GM23248 (cell line): ENCODE data around the gene CHCHD2. TPM values are rescaled to one million over a fixed set of nuclear protein-coding genes. Genes with fewer than 3 reads are reported as not detected.
"Not testable (repeated sequence)": the region's sequence is repeated elsewhere in the genome, so short reads cannot be mapped to it uniquely, and the experiment has no call there.

Source experiments
- DNase-seq: peaks from one replicate; pipeline ENCODE4 v3.0.0-alpha.2; 2015
- H2AFZ ChIP-seq: fragments of 200-600 bp; sonication (generic); 2 replicates; pipeline ENCODE4 v1.6.1; 2016; ENCODE audit warnings: antibody characterized with exemption
- H3F3A ChIP-seq: fragments of 200-600 bp; sonication (generic); 2 replicates; pipeline ENCODE4 v1.6.1; 2016; ENCODE audit warnings: mild to moderate bottlenecking, antibody characterized with exemption, mixed run types; ENCODE audit not compliant: insufficient read depth
- H3K27ac ChIP-seq: fragments of 200-600 bp; sonication (generic); 2 replicates; pipeline ENCODE4 v1.5.1; 2016; ENCODE audit warnings: mild to moderate bottlenecking
- H3K27me3 ChIP-seq: fragments of 200-600 bp; sonication (generic); replicated peaks from 2 replicates; pipeline ENCODE4 v1.6.1; 2016; ENCODE audit warnings: mild to moderate bottlenecking; ENCODE audit not compliant: insufficient read depth
- H3K36me3 ChIP-seq: fragments of 200-600 bp; sonication (generic); 2 replicates; pipeline ENCODE4 v1.6.1; 2016; ENCODE audit warnings: low read depth, mild to moderate bottlenecking
- H3K4me1 ChIP-seq: fragments of 200-600 bp; sonication (generic); 2 replicates; pipeline ENCODE4 v1.6.1; 2016; ENCODE audit warnings: mild to moderate bottlenecking; ENCODE audit not compliant: insufficient read depth
- H3K4me2 ChIP-seq: fragments of 200-600 bp; sonication (generic); one replicate; pipeline ENCODE4 v1.6.1; 2016; ENCODE audit warnings: mild to moderate bottlenecking; ENCODE audit not compliant: unreplicated experiment
- H3K4me3 ChIP-seq: fragments of 200-600 bp; sonication (generic); 2 replicates; pipeline ENCODE4 v1.5.1; 2016; ENCODE audit warnings: mild to moderate bottlenecking
- H3K79me2 ChIP-seq: fragments of 200-600 bp; sonication (generic); 2 replicates; pipeline ENCODE4 v1.6.1; 2016; ENCODE audit warnings: mild to moderate bottlenecking; ENCODE audit not compliant: insufficient read depth
- H3K9ac ChIP-seq: fragments of 200-600 bp; sonication (generic); 2 replicates; pipeline ENCODE4 v1.6.1; 2016; ENCODE audit warnings: mild to moderate bottlenecking
- H3K9me2 ChIP-seq: fragments of 200-600 bp; sonication (generic); 2 replicates; pipeline ENCODE4 v1.6.1; 2016; ENCODE audit warnings: mixed run types, mild to moderate bottlenecking, moderate library complexity; ENCODE audit not compliant: insufficient read depth
- H3K9me3 ChIP-seq: fragments of 200-600 bp; sonication (generic); one replicate; pipeline ENCODE4 v1.6.1; 2017; ENCODE audit warnings: low read depth
- H4K20me1 ChIP-seq: fragments of 200-600 bp; sonication (generic); 2 replicates; pipeline ENCODE4 v1.6.0; 2016; ENCODE audit not compliant: insufficient read depth
- EZH2 ChIP-seq: fragments of 200-600 bp; sonication (generic); IDR thresholded peaks from 2 replicates; pipeline ENCODE4 v1.6.1; 2018; ENCODE audit warnings: antibody characterized with exemption, mild to moderate bottlenecking; ENCODE audit not compliant: insufficient read depth, poor library complexity, severe bottlenecking
- EZH2phosphoT487 ChIP-seq: fragments of 200-600 bp; sonication (generic); IDR thresholded peaks from 2 replicates; pipeline ENCODE4 v1.6.1; 2018; ENCODE audit warnings: antibody characterized with exemption, moderate library complexity, mild to moderate bottlenecking, low read depth; ENCODE audit not compliant: insufficient read depth
- WGBS, 2 experiments: methylation state at CpG; one replicate each; pipeline ENCODE4 v1.1.6; 2015 to 2017; ENCODE audit warnings: low lambda C conversion rate in 2 of 2, low coverage in 1 of 2; ENCODE audit errors: missing lambda C conversion rate in 2 of 2; 5-methylcytosine and 5-hydroxymethylcytosine counted together
- in situ Hi-C: fragments of 300-500 bp; cut with MboI; formaldehyde crosslinking; loops from 2 replicates; pipeline ENCODE4 v1.15.0; 2020
- polyA plus RNA-seq: library from polyadenylated mRNA; unstranded; fragments of >200 nt; fragmentation: Nextera tagmentation; extraction: Ambion mirVana; gene quantifications from 2 replicates; pipeline ENCODE4 v1.2.1, GENCODE V29; 2016
- total RNA-seq: library from RNA; depleted of rRNA; stranded (reverse); fragments of >200 nt; shearing (Covaris generic); gene quantifications from 2 replicates; pipeline ENCODE4 v1.2.3, GENCODE V29; 2014

CHCHD2 gene
- total and polyA plus RNA-seq, 2 experiments from 2014 or later: 307 to 511 TPM

- in situ Hi-C loops: no loop called here
These were observed 18.7 kb upstream of the CHCHD2 start for GRCh38 chr7:56124981-56125380.

GRCh38 chr7:56121440-56121839 lies 15.2 kb upstream of the CHCHD2 start:
- in situ Hi-C loops: no loop called here
- no peak overlapping the region for H2AFZ ChIP-seq

More at GRCh38 chr7:56124981-56125380, 18.7 kb upstream of the CHCHD2 start:
- H3K9me2 ChIP-seq: no peaks in the 10 kb centered on the region
- no peaks in the 10 kb centered on the region for H3K36me3 ChIP-seq
- no peak for DNase-seq
- H2AFZ ChIP-seq: no peak overlapping the region
- H3F3A ChIP-seq: no peaks in the 10 kb centered on the region
- H3K79me2 ChIP-seq: no peaks in the 10 kb centered on the region
- no peak overlapping the region for H3K4me3 ChIP-seq
- no peak overlapping the region for H3K9ac ChIP-seq
- H3K4me1 ChIP-seq: no peaks in the 10 kb centered on the region
- TF ChIP-seq EZH2 (no peak), EZH2phosphoT487 (no peak)
- H3K27me3 ChIP-seq: no peaks in the 10 kb centered on the region
- H4K20me1 ChIP-seq: no peaks in the 10 kb centered on the region
- WGBS, 2 experiments: 39 to 44% methylated on average over 6 of the region's 6 CpGs
- H3K4me2 ChIP-seq: no peak overlapping the region
- no peaks in the 10 kb centered on the region for H3K9me3 ChIP-seq
- no peak overlapping the region for H3K27ac ChIP-seq

GRCh38 chr7:56115852-56116538 lies 9.7 kb upstream of the CHCHD2 start, which contains the start of gene NUPR2:
Gene NUPR2, minus strand, starts transcription at chr7:56116417. Its CDS starts 103 bp downstream, at chr7:56116314.
- Histone ChIP-seq H3F3A (no peaks in the 10 kb centered on the region), H3K9me3 (no peaks in the 10 kb centered on the region), H3K9me2 (no peaks in the 10 kb centered on the region), H3K4me2 (no peak within 1 kb of the TSS), H3K27me3 (peaks cover 4% of the 10 kb centered on the region; the same call in 1 of the 2 replicates), H3K36me3 (no peaks in the 10 kb centered on the region), H3K79me2 (no peaks in the 10 kb centered on the region), H4K20me1 (no peaks in the 10 kb centered on the region), H3K9ac (no peak within 1 kb of the TSS), H3K4me1 (no peaks in the 10 kb centered on the region), H2AFZ (no peak within 1 kb of the TSS), H3K4me3 (no peak within 1 kb of the TSS), H3K27ac (no peak within 1 kb of the TSS)
- in situ Hi-C loops: no loop called here
- no peak for DNase-seq
- WGBS, 2 experiments: 6 to 7% methylated on average over 51 to 62 of the region's 65 CpGs
- TF ChIP-seq EZH2 (no peak), EZH2phosphoT487 (no peak)

More at GRCh38 chr7:56121440-56121839, 15.2 kb upstream of the CHCHD2 start:
- Histone ChIP-seq H3K4me1 (no peaks in the 10 kb centered on the region), H3K27ac (no peak overlapping the region), H3F3A (no peaks in the 10 kb centered on the region), H3K9ac (no peak overlapping the region), H3K79me2 (no peaks in the 10 kb centered on the region), H4K20me1 (no peaks in the 10 kb centered on the region), H3K4me3 (no peak overlapping the region), H3K27me3 (peaks cover 1% of the 10 kb centered on the region; the same call in 1 of the 2 replicates), H3K4me2 (no peak overlapping the region), H3K9me3 (no peaks in the 10 kb centered on the region), H3K36me3 (no peaks in the 10 kb centered on the region), H3K9me2 (no peaks in the 10 kb centered on the region)
- 56 to 60% methylated on average over 6 of the region's 6 CpGs for WGBS, 2 experiments
- no peak for TF ChIP-seq EZH2
- no peak for TF ChIP-seq EZH2phosphoT487
- no peak for DNase-seq

GRCh38 chr7:56112244-56112643 lies 6.0 kb upstream of the CHCHD2 start:
- in situ Hi-C loops, DNase-seq: not testable (repeated sequence)

More at GRCh38 chr7:56112244-56112643, 6.0 kb upstream of the CHCHD2 start:
- not testable (repeated sequence) for H3K9me3 ChIP-seq, H3K4me1 ChIP-seq, H3K79me2 ChIP-seq, H3K9me2 ChIP-seq, H4K20me1 ChIP-seq, H3F3A ChIP-seq, H3K36me3 ChIP-seq, H3K27me3 ChIP-seq, H3K4me3 ChIP-seq, H2AFZ ChIP-seq, H3K27ac ChIP-seq, H3K4me2 ChIP-seq, H3K9ac ChIP-seq
- WGBS, 2 experiments: 60 to 72% methylated on average over 3 of the region's 3 CpGs
